Measurements from ENCODE around the gene NKX2-3. TPM values are rescaled to one million over a fixed set of nuclear protein-coding genes. Genes with fewer than 3 reads are reported as not detected.

Gene NKX2-3
- total and polyA plus RNA-seq, 2 of the 8 experiments (the other 6 are each of a cell fraction or from before 2014, with no cell fraction given): not detected

DNA sequence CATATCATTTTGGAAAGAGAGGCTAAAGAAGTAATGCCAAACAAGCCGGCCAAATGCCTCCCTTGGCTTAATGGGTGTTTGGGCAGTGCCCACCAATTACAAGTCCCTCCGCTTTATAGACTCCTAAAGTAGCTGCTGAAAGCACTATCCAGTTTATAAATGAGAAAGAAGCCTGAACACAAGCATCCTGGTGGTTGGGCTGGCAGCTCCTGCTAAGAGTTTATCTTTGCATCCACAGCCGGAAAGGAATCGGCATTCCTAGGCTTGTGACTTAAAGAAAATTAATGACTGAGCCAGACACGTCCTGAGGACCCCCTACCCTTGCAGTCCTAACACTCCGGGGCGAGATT is 13.1 kb upstream of the NKX2-3 start (continued):
- TF ChIP-seq RNF2 (IDR thresholded peaks at IDR 0.05; ENCODE audit: borderline replicate concordance, low read depth, low read length, missing control alignments, poor library complexity, severe bottlenecking): no peak
